ENCODE measurements around the gene CD163L1. TPM values are rescaled to one million over a fixed set of nuclear protein-coding genes. Genes with fewer than 3 reads are reported as not detected.

The CD163L1 gene
- total RNA-seq, 2 donors from 2014 or later, result 8.2 TPM; not detected in 1

DNA sequence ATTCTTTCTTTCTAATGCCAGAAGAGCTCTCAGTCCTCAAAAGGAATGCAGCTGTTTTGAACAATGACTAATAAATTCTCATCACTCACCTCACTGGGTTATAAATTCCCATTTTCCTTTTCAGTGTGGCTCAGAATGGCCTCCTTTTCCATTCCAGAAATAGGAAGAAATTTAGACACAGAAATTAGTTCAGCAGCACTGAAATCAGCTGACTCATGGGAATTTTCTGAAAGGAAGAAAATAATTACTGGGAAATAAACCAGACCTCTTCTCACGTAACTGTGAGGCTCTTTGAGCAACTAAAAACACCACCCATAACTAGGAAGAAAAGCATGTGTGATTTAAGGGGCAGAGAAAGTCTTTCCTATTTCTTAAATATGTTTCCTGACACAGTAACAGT lies 35.8 kb upstream of the CD163L1 start:
- intact Hi-C loops (cut with DNase I), result no loop called here
- no peaks in the 10 kb centered on the region for H3K36me3 ChIP-seq
- H3K9me3 ChIP-seq, result no peaks in the 10 kb centered on the region
- WGBS, result 30% methylated on average over 1 of the region's 1 CpG
- H3K27me3 ChIP-seq (replicated peaks; ENCODE audit: insufficient read depth), result no peaks in the 10 kb centered on the region
- H3K27ac ChIP-seq, result no peak overlapping the region
- DNase-seq (ENCODE audit: low spot score), result no peak
- H3K4me1 ChIP-seq (replicated peaks), result no peaks in the 10 kb centered on the region
- no peak overlapping the region for H3K4me3 ChIP-seq
- TF ChIP-seq POLR2AphosphoS5 (IDR thresholded peaks at IDR 0.05) (no peak), POLR2A (IDR thresholded peaks at IDR 0.05) (no peak)
- TF ChIP-seq, protein P1, sequence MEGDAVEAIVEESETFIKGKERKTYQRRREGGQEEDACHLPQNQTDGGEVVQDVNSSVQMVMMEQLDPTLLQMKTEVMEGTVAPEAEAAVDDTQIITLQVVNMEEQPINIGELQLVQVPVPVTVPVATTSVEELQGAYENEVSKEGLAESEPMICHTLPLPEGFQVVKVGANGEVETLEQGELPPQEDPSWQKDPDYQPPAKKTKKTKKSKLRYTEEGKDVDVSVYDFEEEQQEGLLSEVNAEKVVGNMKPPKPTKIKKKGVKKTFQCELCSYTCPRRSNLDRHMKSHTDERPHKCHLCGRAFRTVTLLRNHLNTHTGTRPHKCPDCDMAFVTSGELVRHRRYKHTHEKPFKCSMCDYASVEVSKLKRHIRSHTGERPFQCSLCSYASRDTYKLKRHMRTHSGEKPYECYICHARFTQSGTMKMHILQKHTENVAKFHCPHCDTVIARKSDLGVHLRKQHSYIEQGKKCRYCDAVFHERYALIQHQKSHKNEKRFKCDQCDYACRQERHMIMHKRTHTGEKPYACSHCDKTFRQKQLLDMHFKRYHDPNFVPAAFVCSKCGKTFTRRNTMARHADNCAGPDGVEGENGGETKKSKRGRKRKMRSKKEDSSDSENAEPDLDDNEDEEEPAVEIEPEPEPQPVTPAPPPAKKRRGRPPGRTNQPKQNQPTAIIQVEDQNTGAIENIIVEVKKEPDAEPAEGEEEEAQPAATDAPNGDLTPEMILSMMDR (IDR thresholded peaks at IDR 0.05), result no peak

DNA sequence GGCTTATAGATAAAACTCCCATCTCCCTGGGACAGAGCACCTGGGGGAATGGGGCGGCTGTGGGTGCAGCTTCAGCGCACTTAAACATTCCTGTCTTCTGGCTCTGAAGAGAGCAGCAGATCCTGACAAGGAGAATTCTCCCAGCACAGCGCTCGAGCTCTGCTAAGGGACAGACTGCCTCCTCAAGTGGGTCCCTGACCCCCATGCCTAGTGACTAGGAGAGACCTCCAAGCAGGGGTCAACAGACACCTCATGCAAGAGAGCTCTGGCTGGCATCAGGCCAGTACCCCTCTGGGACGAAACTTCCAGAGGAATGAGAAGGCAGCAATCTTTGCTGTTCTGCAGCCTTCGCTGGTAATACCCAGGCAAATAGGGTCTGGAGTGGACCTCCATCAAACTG lies 28.1 kb upstream of the CD163L1 start:
- TF ChIP-seq POLR2A (IDR thresholded peaks at IDR 0.05), result no peak
- no peaks in the 10 kb centered on the region for H3K4me1 ChIP-seq (replicated peaks)
- H3K9me3 ChIP-seq, result no peaks in the 10 kb centered on the region
- no peaks in the 10 kb centered on the region for H3K27me3 ChIP-seq (replicated peaks; ENCODE audit: insufficient read depth)
- WGBS, result 94% methylated on average over 6 of the region's 6 CpGs
- H3K36me3 ChIP-seq, result no peaks in the 10 kb centered on the region
- intact Hi-C loops (cut with DNase I), result no loop called here
- no peak overlapping the region for H3K4me3 ChIP-seq
- no peak for DNase-seq (ENCODE audit: low spot score)
- no peak overlapping the region for H3K27ac ChIP-seq

DNA sequence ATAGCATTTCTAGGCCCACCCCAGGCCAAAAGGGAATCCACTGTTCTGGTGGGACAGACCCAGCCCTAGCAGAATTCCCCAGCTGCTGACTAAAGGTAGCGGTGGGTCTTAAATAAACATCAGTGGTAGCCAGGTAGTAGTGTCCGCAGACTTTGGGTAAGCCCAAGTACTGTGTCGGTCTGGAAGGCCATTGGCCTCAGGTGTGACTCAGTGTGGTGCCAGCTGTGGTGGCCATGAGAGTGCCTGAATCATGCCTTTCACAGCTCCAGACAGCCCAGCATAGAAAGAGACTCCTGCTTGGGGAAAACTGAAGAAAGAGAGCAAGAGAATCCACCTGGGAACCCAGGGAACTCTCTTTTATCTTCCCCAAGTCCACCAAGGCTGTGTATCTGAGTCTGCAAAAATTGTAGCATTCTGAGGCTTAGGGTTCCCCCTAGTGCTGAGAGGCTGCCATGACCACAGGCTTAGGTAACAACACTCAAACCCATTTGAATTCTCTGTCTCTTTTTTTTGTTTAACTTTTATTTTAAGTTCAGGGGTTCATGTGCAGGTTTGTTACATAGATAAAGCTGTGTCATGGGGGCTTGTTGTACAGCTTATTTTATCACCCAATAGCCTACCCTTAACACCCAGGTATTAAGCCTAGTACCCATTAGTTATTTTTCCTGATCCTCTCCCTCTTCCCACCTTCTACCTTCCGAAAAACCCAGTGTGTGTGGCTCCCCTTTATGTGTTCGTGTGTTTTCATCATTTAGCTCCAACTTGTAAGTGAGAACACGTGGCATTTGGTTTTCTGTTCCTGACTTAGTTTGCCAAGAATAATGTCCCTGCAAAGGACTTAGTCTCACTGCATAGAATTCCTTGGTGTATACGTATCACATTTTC lies 16.7 kb upstream of the CD163L1 start:
- no peaks in the 10 kb centered on the region for H3K4me1 ChIP-seq (replicated peaks)
- no peak overlapping the region for H3K4me3 ChIP-seq
- no peaks in the 10 kb centered on the region for H3K36me3 ChIP-seq
- TF ChIP-seq POLR2AphosphoS5 (IDR thresholded peaks at IDR 0.05), result no peak
- TF ChIP-seq, protein P1 (IDR thresholded peaks at IDR 0.05), result peak in 3 of 4 experiments; percentile 46 to 61 (median 61)
- no peak for TF ChIP-seq POLR2A (IDR thresholded peaks at IDR 0.05)
- no peaks in the 10 kb centered on the region for H3K9me3 ChIP-seq
- no peaks in the 10 kb centered on the region for H3K27me3 ChIP-seq (replicated peaks; ENCODE audit: insufficient read depth)
- H3K27ac ChIP-seq, result no peak overlapping the region
- peak; percentile 22 for DNase-seq (ENCODE audit: low spot score)
- WGBS, result 58% methylated on average over 7 of the region's 7 CpGs
- intact Hi-C loops (cut with DNase I), result no loop called here

- WGBS, result 100% methylated on average over 3 of the region's 3 CpGs
- Histone ChIP-seq H3K4me1 (replicated peaks) (no peaks in the 10 kb centered on the region), H3K36me3 (no peaks in the 10 kb centered on the region), H3K27me3 (replicated peaks; ENCODE audit: insufficient read depth) (no peaks in the 10 kb centered on the region), H3K4me3 (no peak overlapping the region), H3K9me3 (no peaks in the 10 kb centered on the region), H3K27ac (no peak overlapping the region)
- no peak for DNase-seq (ENCODE audit: low spot score)
- TF ChIP-seq POLR2AphosphoS5 (IDR thresholded peaks at IDR 0.05) (no peak), POLR2A (IDR thresholded peaks at IDR 0.05) (no peak)
- TF ChIP-seq, protein P1 (IDR thresholded peaks at IDR 0.05), result no peak
- intact Hi-C loops (cut with DNase I), result no loop called here
Measured at GRCh38 chr12:7459973-7460372, 16.0 kb upstream of the CD163L1 start.

DNA sequence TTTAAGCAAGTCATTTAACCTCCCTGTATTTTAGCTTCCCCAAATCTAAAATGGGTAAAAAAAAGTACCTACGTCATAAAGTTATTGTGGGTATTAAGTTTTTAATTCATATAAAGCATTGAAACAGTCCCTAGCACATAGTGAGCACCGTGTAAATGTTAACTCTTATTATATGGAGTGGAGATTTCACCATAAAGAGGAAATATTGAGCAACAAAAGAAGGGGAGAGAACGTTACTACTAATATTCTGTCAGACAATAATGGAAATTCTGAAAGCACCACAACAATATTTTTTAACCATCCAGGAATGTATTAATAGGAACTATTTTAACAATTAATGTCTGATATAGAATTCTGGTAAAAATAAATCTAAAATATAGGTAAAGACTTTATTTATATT lies 7.8 kb upstream of the CD163L1 start:
- no peak for DNase-seq (ENCODE audit: low spot score)
- intact Hi-C loops (cut with DNase I), result no loop called here
- Histone ChIP-seq H3K27me3 (replicated peaks; ENCODE audit: insufficient read depth) (no peaks in the 10 kb centered on the region), H3K9me3 (no peaks in the 10 kb centered on the region), H3K4me3 (no peak overlapping the region), H3K4me1 (replicated peaks) (no peaks in the 10 kb centered on the region), H3K27ac (no peak overlapping the region), H3K36me3 (no peaks in the 10 kb centered on the region)
- TF ChIP-seq POLR2A (IDR thresholded peaks at IDR 0.05) (no peak), POLR2AphosphoS5 (IDR thresholded peaks at IDR 0.05) (no peak)
- TF ChIP-seq, protein P1 (IDR thresholded peaks at IDR 0.05), result no peak
- WGBS, result 76% methylated on average over 3 of the region's 3 CpGs
